DMS53 treated with DMSO at 0.1 percent for 48 hours (cell line): Measurements from ENCODE around the gene HLTF.

ENCODE experiments used
- DNase-seq: peaks from one replicate; lab custom pipeline; 2025; ENCODE audit not compliant: unreplicated experiment; lab: John Stamatoyannopoulos, UW

Gene HLTF

DNA sequence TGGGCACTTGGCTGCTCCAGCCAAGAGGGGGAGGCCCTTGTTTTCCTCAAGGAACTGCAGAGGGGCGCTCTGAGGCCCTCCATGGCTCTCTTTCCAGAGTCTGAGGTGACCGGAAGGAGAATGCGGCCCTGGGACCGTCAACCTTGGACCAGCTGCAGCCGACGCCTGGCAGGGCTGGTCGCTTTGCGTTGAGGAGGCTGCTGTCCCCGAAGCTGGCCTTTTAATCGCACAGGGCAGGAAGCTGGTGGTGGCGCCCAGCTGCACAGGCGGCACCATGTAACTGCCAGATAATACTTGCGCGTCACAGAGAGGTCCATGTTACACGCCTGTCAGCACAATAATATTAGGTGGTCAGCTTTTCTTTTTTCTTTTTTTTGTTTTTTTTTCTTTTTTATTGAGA, 875 bp upstream of the HLTF start:
- peak; percentile 44 for DNase-seq

DNA sequence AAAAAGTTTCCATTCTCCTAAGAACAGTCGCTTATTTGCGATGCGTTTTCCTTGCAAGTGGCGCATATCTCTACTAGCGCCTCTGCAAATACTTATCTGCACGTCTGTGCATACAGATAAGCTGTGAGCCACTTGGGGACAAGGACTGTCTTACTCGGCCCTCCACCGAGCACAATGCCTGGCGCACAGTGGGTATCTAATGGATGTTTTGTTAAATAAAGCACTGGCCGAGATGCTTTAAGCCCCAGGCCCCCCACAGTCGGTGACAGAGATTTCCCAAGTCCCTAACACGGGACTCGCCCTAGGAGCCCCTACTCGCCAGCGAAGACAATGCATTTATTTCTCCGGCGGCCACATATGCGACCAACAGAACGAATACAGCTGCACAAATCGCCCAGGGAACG, 503 bp downstream of the HLTF start:
- no peak for DNase-seq

DNA sequence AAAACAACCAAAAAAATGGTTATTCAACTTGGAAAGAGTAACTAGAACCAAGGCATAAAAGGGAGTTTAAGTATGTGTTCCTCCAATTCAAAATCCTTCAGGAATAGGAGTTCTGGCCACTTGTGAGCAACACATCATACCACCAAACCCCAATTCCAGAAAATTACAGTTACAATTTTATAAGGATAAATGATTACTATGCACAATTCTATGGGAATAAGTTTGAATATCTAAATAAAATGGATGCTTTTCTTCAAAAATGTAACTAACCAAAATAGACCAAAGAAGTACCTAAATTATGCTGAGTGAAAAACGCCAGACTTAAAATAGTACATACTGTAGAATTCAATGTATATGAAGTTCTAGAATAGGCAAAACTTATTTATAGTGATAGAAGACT, 4.6 kb downstream of the HLTF start:
- DNase-seq: no peak

DNA sequence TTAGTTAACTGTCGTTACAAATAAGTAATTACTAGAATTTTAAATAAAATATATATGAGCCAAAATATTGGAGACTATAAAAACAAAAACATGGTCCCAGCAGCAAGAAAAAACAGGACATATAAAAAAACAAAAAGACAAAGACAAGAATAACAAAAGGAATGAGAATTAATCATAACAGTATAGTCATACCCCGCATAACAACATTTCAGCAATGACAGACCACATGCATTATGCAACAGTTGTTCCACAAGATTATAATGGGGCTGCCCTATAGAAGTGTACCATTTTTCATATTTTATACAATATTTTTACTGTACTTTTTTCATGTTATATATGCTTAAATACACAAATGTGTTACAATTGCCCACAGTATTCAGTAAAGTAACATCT, 5.6 kb downstream of the HLTF start:
- no peak for DNase-seq

DNA sequence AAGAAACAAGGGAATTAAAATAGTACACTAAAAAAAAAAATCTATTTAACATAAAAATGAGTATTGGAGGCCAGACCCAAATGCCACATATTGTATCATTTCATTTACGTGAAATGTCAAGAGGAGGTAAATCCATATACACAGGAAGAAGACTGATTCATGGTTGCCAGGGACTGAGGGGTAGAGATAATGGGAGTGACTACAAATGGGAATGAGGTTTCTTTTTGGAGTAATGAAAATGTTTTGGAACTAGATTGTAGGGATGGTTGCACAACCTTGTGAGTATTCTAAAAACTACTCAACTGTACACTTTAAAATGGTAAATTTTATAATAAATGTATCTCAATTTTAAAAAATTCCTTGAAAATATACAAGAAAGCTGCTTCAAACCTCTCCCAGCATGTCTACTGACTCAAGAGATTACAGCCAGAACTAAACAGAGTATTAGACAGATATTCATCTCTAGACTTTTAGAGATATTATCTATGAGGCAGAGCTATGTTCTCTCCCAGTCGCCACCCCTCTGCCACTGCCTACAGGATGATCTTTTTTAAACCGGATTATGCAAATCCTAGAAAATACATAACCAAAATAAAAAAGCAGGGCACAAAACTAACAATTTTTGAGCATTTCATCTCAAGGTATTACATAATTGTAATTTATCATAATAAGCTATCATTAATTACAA, 6.2 kb downstream of the HLTF start:
- DNase-seq: no peak

DNA sequence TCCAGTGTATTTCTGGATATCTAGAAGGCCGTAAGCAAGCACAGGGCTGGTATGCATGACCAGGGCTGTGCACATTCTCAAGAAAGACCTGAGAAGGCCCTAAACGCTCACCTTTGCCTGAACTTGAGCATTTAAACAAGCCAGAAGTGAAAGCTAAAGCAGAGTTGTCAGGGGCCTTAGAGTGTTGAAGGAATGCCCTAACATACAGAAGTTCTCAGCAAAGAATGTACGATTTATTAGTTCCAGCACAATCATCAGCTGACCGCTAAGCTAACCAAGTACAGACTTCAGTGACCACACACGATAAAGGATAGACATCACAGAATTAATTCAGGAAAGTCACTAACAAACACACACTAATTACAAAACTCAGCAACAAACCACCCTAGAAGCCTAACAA, 8.7 kb downstream of the HLTF start:
- DNase-seq: no peak

DNA sequence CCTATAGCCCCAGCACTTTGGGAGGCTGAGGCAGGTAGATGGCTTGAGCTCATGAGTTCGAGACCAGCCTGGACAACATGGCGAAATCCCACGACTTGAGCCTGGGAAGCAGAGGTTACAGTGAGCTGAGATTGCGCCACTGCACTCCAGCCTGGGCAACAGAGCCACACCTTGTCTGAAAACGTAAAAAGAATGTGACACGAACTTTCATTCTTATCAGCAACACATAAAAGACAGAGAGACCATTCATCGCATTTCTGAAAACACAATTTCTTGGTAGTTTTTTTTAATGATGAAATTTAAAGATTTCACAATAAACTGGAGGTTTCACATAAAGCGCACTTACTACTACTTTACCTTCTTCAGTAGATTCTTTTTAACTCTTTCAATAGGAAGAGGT, 18.4 kb downstream of the HLTF start:
- no peak for DNase-seq

DNA sequence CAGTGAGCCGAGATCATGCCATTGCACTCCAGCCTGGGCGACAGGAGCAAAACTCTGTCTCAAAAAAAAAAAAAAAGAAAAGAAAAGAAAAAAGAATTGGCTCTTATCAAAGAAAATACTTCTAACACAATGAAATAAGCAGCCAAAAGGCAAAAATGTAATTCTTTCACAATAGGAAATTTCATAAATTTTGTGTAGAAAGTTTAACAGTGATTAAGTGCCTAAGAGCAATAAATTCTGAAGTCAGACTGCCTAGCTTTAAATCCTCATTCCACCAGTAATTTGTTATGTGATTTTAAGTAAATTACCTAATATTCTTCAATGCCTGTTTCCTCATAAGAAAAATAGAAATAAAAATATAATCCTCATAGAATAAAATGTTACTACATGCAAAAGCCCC, 24.6 kb downstream of the HLTF start:
- DNase-seq: no peak

DNA sequence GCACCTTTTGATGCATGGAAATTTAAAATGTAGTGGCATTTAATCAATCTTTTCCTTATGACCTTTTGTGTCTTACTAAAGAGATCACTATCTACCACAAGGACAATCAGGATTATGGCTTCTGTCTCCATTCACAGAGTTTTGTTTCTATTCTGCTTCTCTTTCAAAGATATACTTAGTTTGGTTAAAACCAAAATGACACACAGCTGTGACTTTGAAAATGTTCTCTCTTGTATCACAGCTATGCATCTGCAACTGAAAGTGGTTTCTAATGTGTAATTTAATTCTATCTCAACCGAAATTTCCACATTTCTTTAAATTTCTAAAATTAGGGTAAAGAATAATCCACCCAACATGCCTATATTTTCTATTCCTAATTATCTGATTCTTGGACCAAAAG, 27.7 kb downstream of the HLTF start:
- DNase-seq: no peak

DNA sequence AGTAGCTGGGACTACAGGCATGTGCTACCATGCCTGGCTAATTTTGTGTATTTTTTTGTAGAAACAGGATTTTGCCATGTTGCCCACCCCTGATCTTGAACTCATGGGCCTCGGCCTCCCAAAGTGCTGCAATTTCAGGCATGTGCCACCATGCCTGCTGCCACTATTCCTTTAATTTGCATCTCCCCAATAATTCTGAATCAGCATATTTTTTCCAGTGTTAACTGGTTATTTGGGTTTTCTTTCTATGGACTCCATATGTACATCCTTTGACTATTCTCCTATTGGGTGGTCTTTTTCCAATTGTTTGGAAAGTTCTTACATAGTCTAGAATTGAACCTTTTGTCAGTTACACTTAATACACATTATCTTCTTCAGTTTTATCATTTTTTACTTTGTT, 28.1 kb downstream of the HLTF start:
- DNase-seq: no peak

DNA sequence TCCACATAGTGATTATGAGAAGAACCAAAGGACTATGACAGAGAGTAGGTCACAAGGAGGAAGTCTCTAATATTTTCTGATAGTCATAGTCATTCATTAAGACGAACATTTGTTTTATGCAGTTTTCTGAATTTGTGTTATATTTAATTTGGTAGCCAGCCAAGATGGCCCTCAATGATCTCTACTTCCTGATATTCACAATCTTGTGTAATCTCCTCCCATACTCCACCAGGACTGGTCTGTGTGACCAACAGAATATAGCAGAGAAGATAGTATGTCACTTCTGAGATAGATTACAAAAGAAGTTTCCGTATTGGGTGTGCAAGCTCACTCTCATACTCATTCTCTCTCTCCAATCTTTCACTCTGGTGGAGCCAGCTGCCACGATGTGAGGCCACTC, 30.8 kb downstream of the HLTF start:
- no peak for DNase-seq

DNA sequence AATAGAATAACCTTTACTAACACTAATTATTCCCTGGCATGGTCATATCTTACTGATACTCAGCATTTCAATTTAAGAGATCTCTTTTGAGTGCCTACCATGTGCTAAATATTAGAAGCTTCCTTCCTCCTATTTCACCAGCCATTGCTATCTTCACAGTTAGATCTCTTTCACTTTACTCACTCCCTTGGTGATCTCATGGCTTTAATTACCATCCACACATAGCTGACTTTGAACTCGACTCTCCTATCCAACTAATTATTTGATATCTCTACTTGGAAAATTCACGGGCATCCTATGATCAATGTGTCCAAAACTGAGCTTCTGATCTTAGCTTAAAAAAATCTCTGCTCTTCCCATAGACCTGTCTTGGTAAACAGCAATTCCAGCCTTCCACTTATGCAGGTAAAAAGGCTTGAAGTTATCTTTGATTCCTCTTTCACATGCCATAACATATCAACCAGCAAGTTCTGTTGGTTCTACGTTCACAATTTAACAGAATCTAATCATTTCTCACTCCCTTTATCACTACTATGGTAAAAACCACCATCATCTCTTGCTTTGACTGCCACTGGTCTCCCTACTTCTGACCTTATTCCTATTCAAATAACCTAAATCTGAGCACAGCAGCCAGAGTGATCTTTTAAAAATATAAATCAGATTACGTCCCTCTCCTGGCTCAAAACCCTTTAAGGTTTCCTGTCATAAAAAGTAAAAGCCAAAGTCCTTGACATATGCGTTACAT, 41.8 kb downstream of the HLTF start:
- no peak for DNase-seq

DNA sequence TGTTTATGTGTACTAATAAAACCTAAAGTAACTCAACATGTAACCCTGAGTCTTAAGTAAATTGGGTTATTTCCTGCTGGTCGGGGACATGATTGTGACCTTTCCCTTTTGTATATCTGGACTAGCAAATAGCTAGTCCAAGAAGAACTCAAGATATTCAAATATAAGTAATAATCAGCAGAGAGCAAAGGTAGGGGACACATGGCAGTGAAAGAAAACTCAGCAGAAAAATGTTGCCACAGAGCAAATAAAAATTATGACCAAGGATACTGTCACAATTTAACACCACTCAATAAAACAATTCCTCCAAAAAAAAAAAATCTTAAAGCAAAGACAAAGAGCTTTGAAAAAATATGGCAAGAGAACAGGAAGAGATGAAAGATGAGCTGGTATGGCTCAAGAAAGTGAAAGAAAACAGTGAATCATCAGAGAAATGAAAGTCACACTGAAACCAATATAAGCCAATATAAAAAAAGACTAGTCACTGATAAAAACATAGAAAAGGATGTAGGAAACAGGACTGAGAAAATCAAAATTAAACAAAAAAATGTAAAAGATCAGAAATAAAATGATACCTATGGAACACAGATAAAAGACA, 43.4 kb downstream of the HLTF start:
- no peak for DNase-seq

DNA sequence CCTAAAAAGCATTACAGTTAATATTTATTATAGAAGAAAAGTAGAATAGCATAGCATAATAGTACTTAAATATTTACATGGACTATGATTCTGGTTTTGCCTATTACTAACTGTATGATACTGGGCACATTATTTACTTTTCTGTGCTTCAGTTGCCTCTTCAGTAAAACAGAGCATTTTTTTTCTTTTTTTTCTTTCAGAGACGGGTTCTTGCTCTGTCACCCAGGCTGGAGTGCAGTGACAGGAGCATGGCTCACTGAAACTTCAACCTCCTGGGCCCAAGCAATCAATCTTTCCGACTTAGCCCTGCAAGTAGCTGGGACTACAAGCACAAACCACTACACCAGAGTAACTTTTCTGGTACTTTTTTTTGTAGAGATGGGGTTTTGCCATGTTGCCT, 48.0 kb downstream of the HLTF start:
- no peak for DNase-seq

DNA sequence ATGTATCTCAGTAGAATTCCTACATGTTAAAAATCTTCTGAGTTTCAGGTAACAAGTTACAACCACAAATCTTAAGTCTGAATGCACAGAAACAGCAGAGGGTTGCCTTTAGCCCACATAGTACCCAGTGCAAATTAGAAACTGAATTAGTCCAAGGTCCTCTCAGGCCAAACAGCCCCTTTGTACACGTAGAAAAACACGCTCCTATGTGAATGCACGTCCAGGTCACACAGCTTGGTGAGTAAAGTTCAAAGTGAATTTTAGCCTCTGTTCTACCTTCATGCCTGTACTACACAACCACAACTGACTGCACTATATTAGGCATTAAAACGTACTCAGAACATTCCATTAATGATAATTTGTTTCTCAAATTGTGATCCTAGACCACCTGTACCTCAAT, 48.6 kb downstream of the HLTF start:
- no peak for DNase-seq

DNA sequence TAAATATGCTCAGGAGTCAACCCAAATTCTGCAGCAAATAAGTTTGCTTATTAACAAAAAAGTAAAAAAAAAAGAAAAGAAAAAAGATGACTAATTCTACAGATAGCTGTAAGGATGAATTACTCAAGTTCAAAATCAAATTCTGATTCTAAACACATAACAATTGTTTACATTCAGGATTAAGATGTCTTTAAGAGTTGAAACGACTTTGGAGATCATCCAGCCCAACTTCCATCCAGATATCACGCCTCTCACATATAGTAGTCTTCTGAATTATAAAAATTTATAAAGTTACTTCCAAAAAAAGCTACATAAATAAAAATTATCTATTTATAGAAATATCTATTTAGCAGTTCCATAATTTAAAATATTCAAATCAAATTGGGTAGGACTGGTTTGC, 55.2 kb downstream of the HLTF start:
- DNase-seq: no peak

DNA sequence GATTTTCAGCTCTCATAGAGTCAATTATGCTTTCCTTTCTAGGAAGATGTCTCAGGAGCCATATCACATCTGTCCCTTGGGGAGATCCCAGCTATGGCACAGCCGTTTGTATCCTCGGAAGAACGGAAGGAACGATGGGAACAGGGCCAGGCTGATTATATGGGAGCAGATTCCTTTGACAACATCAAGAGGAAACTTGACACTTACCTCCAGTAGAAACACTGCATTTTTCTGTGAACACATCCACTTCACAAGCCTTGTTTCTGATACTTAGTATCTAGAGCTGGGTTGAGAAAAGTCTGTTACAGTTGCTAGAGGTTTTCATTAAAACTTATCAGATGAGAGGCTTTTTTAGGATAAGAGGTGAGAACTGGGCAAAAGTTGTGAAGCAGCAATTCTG, 59.6 kb downstream of the HLTF start:
- no peak for DNase-seq

DNA sequence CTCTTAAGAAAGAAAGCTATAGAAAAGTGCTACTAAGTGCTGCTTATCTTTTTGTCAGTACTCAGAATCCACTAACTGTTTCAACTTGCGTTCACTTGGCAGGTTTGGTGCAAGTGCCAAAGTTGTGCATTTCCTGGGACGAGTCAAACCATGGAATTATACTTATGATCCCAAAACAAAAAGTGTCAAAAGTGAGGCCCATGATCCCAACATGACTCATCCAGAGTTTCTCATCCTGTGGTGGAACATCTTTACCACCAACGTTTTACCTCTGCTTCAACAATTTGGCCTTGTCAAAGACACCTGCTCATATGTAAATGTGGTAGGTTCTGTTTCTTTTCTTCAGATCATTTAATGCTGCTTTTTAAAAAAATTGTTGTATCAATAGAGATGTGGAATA, 62.4 kb downstream of the HLTF start:
- no peak for DNase-seq

DNA sequence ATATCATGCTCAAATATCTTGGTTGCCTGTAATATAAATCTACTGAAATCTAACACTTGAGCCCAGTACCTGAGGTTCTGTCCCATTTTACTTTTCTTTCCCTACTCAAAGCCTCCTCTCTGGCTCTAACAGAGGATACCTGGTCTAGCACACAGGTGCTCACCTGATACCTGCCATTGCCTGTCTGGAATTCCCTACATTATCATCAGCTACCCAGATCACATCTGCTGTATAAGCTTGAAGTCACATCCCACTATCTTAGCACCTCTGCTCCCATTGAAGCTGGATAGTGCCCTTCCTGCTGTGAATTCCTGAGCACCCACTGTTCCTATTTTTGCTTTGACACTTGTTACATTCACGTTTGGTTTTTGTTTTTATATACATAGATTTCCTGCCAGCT, 64.5 kb downstream of the HLTF start:
- DNase-seq: no peak

DNA sequence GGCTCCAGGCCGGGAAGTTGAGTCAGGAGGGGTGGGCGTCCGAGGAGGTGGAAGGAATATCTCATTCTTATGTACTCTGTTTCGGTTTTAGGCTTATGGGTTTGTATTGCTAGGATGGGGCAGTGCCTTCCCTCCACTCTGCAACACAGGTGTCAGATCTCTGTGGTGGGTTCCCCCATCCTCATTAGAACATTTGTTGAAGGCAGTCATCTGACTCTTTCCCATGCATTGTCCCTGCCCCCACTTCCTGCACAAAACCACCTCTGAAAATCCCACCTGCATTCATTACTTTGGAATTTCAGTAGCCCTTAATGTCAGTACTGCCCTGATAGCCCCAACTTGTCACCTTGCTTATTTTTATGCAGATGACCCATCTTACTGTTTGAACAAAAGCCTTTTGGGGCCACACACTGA, 65.5 kb downstream of the HLTF start:
- DNase-seq: no peak

DNA sequence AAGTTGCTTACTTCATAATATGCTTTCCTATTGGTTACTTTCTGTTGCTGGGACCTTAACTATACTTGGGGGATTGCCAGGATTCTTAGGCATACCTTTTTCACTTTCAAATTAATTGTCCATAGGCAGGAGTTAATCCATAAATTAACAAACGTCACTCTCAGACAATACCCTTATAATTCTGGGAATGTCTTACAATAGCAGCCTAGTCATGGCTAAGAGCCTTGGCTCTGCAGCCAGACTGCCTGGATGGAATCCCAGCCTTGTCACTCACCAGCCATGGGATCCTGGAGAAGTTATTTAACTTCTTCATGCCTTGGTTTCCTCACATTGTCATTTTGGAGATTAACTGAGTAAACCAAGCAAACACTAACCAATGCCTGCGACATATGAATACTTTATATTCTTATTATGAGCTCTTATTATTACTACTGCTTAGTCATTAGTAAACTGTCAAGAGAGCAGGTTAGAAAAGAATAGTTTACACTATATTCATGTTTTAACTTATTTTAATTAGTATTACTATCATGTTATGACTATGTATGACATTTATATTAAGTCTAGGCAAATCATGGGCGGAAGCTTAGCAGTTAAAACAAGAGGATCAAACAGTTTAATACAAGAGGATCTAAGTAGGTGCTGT, 66.0 kb downstream of the HLTF start:
- no peak for DNase-seq

DNA sequence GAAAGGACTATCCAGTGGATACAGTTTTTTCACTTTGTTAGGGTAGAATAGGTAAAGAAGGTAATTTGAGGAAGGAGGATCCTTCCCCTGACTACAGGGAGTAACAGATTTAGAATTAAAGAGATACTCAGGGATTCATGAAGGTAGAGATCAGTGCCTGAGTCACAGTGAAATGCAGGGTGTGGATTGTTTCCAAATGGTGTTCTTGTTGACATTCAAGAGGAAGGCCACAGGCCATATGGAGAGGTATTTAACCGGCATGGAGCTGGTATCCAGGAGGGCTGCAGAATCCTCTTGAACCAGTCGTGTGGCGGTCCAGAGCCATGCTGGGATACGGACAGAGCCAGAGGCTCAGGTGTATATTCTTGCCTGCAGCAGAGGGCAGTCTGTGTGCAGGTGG, 66.8 kb downstream of the HLTF start:
- DNase-seq: no peak
